Left renal cortex interstitium (tissue), 4 donors: ENCODE results near the gene UBC. TPM values are rescaled to one million over a fixed set of nuclear protein-coding genes. Genes with fewer than 3 reads are reported as not detected.
"Not testable (repeated sequence)": the region's sequence is repeated elsewhere in the genome, so short reads cannot be mapped to it uniquely, and the experiment has no call there.

Source experiments
- DNase-seq, 4 donors: peaks; one replicate each; pipeline ENCODE4 v3.0.0-alpha.2; 2013; ENCODE audit warnings: low read depth in 4 of 4, low spot score in 2 of 4, missing footprints in 1 of 4
- polyA plus RNA-seq, 4 donors: library from polyadenylated mRNA; unstranded; fragments of 120-200 nt; gene quantifications; one replicate each; pipeline ENCODE4 v1.2.1, GENCODE V29; 2013; ENCODE audit not compliant: insufficient read length in 4 of 4

UBC gene
- polyA plus RNA-seq, 4 donors = 839 to 1,466 (median 979) TPM

DNA sequence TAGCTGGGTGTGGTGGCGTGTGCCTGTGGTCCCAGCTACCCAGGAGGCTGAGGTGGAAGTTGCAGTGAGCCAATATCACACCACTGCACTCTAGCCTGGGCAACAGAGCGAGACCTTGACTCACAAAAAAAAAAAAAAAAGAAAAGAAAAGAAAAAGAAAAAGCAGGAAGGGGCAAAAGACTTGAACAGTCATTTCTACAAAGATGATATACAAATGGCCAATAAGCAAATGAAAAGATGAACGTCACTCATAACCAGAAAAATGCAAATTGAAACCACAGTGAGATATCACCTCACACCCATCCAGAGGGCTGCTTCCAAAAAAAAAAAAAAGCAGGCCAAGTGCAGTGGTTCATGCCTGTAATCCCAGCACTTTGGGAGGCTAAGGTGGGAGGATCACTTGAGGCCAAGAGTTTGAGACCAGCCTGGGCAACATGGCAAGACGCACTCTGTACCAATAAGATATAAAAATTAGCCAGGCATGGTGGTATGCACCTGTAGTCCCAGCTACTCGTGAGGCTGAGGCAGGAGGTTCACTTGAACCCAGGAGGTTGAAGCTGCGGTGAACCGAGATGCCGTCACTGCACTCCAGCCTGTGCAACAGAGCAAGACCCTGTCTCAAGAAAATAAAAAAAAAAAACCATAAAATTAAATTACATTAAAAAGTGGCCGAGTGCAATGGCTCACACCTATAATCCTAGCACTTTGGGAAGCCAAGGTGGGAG is 20.5 kb downstream of the UBC start:
- no peak for DNase-seq

DNA sequence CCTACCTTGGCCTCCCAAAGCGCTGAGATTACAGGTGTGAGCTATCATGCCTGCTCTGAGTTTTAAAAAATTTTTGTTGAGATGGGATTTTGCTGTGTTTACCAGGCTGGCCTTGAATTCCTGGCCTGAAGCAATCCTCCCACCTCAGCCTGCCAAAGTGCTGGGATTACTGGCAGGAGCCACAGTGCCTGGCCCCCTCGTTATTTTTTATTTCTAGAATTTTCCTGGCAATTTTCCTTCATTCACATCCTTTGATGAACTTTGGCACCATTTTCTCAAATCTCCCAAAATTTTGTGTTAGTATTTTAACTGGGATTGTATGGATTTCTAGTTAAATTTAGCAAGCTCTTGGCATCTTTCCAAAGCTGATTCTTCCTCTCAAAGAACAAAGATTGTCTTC is 26.2 kb downstream of the UBC start:
- DNase-seq = no peak

DNA sequence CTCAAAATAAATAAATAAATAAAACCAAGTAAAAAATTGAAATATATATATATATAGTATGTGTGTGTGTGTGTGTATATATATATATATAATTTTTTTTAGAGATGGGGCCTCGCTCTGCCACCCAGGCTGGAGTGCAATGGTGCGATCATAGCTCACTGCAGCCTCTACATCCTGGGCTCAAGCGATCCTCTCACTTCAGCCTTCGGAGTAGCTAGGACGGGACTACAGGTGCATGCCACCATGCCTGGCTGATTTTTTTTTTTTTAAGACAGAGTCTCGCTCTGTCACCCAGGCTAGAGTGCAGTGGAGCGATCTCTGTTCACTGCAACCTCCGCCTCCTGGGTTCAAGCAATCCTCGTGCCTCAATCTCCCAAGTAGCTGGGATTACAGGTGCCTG is 26.7 kb downstream of the UBC start:
- not testable (repeated sequence) for DNase-seq

DNA sequence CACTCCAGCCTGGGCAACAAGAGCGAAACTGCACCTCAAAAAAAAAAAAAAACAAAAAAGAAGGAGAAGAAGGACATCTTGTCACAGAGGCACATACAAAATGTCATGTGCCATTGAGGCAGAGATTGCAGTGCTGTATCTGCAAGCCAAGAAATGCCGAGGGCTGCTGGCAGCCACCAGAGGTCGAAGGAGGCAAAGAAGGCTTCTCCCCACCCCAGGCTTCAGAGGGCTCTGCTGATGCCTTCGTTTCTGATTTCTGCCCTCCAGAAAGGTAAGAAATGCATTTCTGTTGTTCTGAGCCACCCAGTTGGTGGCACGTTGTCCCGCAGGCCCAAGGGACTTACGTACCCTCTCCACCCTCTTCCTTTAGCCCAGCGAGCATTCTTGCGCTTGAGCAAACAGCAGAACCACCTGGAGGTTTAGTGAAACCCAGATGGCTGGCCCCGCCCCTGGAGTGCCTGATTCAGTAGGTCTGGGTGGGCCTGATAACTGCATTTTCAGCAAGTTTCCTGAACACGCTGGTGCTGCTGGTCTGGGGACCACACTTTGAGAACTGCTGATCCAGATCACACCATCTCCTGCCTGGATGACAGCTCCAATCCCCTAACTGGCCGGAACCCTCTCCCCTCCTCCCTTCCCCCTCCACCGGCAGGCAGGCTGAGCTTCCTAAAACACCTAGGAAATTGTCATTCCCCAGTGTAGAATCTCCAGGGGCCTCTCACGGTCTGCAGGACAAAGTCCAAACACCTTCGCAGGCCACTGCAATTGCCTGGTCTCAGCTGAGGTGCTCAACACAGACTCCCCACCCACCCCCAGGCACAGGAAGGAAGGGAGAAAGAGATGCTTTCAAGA is 29.6 kb downstream of the UBC start:
- no peak for DNase-seq

DNA sequence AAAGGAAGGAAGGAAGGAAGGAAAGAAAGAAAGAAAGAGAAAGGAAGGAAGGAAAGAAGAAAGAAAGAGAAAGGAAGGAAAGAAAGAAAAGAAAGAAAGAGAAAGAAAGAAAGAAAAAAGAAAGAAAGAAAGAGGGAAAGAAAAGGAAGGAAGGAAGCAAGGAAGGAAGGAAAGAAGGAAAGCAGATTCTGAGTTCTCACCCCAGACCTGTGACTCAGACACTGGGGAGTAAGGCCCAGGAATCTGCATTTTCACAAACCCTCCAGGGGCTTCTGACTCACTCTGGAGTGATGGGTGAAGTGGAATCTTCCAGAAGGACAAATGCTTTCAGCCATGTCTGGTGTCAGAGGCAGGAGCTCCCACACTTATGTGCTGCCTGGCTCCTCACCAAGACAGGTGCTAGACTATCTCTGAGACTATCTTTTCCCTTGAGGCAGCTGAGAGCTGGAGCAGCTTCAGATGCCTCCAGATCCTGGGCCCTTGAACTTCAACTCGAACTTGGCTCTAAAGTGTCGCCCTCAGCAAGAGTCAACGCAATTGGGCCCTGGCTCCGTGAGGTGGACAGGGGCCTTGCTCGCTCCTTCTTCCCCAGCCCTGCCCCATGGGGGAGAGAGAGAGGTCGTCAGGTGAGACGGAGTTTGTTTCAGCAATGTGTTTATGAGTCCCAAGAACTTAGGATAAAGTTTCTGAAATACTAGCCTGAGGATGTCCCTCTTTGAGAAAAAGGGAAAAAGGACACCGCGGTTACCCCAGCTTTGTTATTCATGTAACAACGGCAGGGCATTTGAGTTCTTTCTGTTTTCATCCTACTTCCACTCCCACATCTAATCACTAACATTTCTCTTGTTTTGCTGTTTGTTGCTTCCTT is 31.0 kb downstream of the UBC start:
- no peak for DNase-seq

DNA sequence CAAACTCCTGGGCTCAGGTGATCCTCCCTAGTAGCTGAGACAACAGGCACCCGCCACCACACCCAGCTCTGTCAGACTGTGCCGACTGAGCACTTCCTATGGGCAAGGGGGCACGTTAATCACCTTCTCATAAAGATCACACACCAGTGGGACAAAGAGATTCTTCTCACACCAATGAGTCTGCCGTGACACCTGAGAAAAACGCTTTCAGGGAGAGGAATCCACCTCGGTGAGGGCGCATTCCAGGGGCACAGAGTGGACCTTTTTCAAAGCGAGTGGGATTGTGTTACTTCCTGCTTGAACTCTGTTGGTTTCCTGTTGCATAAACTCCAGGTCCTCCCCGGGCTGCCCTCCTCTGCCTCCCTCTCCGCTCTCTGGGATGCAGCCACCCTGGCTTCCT is 33.3 kb downstream of the UBC start:
- peak in 1 of 4 donors; percentile 50 for DNase-seq

DNA sequence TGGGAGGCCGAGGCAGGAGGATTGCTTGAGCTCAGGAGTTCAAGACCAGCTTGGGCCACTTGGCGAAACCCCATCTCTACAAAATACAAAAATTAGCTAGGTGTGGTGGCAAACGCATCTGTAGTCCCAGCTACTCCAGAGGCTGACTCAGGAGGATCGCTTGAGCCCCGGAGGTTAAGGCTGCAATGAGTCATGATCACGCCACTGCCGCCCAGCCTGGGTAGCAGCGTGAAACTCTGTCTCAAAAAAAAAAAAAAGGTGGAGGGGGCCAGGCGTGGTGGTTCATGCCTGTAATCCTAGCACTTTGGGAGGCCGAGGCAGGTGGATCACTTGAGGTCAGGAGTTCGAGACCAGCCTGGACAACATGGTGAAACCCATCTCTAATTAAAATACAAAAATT is 34.1 kb downstream of the UBC start:
- DNase-seq = not testable (repeated sequence)

DNA sequence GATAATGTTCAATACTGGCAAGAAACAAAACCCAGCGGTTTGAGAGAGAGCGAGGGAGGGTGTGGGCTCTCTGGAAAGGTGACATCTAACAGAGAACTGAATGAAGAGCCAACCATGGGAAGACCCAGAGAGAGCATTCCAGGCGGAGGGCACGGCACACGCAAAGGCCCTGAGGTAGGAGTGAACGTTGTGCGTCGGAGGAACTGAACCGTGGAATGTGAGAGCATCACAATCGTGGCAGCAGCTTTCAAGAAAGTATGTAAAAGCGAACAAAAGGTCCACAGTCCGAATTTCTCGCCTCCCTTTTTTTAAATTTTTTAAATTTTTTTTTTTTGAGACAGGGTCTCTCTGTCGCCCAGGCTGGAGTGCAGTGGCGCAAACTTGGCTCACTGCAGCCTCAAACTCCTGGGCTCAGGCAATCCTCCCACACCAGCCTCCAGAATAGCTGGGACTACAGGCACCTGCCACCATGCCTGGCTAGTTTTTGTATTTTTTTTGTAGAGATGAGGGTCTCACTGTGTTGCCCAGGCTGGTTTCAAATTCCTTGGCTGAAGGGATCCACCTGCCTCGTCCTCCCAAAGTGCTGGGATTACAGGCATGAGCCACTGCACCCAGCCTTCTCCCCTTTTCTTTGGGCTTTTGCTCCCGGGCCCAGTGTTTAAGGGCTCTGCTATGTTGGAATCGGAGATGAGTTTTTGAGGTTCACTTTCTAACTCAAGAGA is 35.5 kb downstream of the UBC start:
- DNase-seq = no peak

DNA sequence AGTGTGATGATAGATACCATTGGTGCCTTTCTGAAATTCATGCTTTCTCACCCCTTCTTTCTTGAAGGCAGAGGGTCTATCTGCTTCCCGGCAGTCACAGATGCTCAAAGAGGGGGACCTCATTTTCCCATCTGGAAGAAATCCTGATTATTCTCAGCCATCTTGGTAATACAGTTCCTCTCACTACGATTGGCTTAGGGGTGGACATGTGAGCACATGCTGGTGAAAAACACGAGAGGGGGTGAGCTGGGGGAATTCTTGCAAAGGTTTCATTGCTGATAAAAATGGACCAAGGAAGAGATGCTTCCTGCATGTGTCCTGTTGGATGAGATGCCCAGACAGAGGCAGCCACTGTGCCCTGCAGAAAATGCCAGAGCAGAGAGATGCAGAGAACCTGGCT is 37.0 kb downstream of the UBC start:
- no peak for DNase-seq

DNA sequence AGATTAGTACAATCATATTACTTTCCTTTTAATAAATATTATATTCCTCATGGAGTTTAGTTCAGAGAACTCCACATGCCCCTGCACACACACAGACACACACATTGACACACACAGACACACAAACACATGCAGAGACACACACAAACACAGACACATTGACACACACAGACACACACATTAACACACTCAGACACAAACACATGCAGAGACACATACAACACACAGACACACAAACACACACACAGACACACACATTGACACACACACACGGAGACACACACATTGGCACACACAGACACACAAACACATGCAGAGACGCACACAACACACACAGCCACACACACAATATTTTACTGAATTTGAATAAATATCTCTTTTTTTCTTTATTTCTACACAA is 38.3 kb downstream of the UBC start:
- no peak for DNase-seq

DNA sequence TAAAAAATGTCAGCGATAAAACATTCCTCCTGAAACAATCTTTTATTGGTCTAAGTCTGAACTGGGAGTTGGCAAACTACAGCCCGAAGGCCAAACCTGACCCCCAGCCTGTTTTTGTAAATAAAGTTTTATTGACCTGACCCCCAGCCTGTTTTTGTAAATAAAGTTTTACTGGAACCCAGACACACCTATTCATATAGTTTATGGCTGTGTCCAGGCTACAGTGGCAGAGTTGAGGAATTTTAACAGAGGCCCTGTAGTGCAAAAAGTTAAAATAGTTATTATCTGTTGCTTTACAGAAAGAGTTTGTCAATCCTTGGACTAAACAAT is 38.7 kb downstream of the UBC start:
- no peak for DNase-seq

DNA sequence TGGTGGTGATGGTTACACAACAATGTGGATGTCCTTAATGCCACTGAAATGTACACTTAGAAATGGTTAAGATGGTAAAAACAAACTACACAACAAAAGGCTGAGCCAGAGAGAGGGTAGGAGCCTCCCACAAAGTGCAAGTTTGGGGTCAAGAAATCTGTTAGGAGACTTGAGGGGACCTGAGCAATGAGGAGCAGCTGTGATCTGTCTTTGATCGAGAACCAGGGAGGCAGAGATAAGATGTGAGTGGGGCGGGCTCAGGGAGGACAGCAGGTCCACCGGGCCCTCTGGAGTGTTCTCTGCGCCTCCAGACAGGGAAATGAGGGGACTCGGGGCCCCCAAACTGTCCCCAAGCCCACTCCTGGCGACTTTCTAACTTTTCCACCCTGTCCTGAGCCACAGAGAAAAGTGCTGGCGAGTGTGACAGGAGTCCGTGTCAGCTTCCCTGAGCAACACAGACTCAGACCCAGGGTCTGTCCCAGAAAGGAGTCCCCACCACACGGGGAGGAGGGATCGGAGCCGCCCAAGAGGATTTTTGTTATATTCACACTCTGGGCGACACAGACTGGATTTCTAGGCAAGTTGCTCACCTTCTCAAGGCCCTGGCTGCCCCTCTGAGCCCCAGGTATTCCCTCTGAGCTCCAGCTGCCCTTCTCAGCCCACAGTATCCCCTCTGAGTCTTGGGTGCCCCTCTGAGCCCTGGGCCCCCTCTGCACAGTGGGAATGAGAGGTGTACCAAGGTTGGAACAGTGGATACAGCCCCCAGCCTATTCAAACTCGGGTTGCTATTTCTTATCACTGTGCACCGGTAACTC is 39.3 kb downstream of the UBC start:
- DNase-seq = no peak

DNA sequence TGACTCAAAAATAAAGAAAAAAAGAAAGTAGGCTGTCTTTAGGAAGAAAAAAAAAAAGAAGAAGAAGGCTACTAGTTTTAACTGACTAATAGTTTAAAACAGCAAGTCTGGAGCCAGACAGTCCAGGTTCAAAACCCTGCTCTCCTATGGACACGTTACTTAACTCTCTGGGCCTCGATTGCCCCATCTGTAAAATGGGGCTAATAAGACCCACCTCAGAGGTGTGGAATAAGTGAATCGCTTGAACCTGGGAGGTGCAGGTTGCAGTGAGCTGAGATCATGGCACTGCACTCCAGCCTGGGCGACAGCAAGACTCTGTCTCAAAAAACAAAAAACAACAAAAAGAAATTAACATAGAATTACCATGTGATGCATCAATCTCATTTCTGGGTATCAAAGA is 40.3 kb downstream of the UBC start:
- no peak for DNase-seq

DNA sequence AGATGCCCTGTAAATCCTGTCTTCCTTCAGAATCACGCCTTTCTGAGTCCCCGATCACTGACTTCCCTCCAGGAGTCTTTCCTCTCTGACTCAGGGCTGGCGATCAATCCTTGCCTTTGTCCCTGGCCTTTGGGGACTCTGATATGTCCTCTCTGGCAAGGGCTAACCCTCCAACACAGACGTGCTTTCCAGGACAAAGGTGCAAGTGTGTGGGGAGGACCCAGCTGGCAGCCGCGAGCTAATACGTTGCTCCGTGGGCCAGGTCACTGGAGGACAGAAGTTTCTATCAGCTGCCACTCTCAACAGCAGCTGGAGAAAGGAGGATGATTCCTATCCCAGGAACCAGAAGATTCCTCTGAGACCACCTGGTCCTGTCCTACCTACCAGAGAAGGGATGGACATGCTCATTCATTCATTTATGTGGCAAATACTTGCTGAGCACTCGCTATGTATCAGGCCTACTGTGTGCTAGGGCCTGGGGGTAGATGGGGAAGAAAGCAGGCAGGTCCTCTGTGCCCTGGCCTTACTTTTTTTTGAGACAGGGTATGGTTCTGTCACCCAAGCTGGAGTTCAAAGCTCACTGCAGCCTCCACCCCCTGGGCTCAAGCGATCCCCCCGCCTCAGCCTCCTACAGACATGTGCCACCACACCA is 42.3 kb downstream of the UBC start:
- DNase-seq = no peak

DNA sequence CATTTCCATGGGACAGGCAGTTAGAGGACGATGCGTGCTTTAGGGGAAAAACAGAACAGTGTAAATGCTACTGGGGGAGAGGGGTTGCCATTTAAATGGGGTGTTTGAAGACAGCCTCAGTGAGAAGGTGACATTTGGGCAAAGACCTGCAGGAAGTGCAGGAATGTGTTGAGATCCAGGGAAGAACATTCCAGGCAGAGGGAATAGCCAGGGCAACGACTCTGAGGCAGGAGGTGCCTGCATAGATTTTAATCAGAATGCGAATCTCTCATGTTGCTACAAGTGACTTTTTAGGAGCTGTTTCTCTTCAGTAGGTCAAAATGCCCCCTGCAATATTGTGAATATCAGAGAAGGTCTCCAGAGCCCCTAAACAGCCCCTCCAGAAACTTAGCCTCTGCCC is 43.2 kb downstream of the UBC start:
- DNase-seq = no peak

DNA sequence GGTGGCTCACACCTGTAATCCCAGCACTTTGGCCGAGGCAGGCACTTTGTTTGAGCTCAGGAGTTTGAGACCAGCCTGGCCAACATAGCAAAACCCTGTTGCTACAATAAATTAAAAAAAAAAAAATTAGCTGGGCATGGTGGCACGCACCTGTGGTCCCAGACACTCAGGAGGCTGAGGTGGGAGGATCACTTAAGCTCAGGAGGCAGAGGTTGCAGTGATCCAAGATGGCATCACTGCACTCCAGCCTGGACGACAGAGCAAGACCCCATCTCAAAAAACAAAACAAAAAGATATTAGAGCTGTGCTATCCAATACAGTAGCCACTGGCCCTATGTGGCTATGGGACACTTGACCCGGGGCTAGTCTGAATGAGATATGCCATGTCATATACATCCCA is 43.9 kb downstream of the UBC start:
- DNase-seq = no peak

DNA sequence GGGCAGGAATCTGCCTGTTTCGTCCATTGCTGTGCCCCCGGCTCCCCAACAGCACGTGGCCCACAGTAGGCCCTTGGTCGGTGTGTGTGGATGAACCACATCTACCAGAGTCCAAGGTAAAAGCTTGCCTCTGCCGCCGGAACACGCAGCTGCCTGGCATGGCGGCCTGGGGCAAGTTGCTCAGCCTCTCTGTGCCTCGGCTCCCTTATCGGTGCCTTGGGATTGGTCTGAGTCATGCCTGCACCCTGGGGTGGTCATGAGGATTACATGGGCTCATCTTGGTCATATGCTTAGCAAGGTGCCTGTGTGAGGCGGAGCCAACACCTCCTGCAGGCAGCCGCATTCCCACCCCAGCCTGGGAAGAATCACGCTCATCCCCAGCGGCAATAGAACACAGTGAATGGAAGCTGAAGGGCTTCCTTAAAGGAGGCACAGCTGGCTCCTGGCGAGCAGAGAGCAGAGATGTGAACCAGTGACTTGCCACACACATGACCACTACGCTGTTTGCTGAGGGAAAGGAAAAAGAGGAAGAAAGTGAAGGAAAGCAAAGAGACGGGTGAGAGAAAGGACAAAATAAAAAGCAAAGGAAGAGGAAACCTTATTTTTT is 45.3 kb downstream of the UBC start:
- no peak for DNase-seq

DNA sequence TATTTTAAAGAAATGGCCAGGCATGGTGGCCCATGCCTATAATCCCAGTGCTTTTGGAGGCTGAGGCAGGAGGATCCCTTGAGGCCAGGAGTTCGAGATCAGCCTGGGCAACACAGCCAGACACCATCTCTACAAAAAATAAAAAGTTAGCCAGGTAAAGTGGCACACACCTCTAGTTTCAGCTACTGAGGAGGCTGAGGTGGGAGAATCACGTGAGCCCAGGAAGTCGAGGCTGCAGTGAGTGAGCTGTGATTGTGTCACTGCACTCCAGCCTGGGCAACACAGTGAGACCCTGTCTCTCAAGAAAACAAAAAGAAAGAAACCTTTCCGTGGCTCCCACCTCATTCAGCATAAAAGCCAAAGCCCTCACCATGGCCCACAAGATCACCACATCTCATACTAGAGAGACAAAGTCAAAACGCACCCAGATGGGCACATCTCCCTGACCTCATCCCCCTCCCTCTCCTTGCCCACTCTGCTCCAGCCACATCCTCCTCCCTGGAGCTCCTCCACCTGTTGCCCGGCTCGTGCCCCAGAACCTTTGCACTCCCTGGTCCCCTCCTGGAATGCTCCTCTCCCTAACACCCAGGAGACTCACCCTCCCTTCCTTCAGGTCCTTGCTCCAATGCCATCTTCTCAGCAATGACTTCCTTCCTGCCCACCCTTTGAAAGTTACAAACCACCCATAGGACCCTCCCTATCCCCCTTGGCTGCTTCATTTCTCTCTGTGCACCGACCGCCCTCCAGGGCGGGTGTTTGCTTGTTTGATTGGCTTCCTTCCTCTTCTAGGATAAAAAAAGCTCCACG is 46.0 kb downstream of the UBC start:
- DNase-seq = no peak
